HG02970 (cell line): Measurements from ENCODE around the gene MOB3B.

ENCODE experiments used
- ATAC-seq: cut with Tn5 transposase; IDR thresholded peaks from one replicate; pipeline ENCODE4 v1.9.1; 2021; ENCODE audit warnings: mild to moderate bottlenecking, moderate library complexity, moderate number of reproducible peaks; ENCODE audit not compliant: unreplicated experiment, low FRiP score

Gene MOB3B

DNA sequence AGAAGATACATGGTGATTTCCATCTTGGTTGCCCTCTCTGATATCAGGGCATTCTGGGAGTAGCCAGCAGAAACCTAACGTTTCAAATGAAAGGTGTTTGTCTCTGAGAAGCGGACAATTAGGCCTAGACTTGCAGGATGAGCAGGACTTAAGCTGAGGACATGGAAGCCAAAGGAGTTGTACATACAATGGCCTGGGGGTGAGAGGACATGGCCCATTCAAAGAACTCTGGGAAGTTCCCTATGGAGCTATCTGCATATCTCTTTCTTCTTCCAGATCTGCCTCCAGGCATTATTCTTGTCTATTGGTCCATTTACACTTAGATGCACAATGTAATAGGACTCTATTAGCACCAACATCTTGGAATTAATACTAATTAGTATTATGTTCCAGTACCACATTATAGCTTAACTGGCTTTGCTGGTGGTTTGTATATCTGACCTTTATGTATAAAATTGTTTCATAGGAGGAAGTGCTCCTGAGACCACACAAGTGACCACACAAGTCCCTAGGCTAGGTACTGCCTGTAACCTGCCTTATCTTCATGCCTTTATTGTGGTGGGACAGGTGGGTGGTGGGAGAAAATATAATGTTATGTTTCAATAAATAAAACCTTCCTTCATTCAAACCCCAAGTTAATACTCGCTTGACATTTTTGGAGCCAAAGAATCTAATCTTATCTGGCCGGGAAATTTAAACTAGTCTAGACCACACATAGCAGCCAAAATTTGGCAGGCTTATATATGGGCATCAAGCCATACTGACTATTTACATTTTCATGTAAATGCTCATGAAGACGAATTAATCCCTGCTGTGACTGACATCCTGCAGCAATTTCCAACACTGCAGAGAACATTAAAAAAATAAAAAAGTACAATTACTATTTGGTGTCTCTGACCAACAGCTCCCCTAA is 180.6 kb downstream of the MOB3B start:
- ATAC-seq, result no peak

- ATAC-seq, result no peak
These were observed 181.7 kb downstream of the MOB3B start for GRCh38 chr9:27347889-27348288.

- ATAC-seq, result no peak
These were observed 184.8 kb downstream of the MOB3B start for GRCh38 chr9:27344776-27345175.

GRCh38 chr9:27341545-27342294 is 187.9 kb downstream of the MOB3B start:
- no peak for ATAC-seq

DNA sequence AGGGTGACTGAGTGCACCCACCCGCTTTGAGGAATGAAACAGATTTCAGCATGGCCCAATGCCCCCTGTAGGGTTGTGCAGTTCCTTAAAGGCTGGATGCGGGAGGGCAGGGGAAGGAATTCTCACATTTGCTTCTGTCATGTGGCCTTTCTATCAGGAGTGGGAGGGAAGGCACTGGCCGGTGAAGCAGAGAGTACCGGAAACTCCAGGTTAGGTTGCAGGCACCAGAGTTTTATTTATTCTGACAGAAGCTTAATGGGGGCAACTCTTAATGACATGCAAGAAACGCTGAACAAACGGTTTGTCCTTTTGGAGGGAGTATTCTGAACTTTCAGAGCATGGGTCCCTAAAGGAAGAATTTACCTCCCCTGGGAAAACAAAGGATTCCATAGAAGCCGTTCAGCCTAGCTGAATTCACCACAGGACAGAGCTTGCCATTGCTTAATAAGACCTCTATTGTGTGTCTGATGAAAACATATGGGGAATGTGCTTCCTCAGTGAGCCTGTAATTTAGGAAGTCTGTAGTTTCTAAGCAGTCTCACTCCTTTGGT is 188.6 kb downstream of the MOB3B start:
- ATAC-seq, result no peak

- no peak for ATAC-seq
These were observed 189.3 kb downstream of the MOB3B start for GRCh38 chr9:27340285-27340674.

DNA sequence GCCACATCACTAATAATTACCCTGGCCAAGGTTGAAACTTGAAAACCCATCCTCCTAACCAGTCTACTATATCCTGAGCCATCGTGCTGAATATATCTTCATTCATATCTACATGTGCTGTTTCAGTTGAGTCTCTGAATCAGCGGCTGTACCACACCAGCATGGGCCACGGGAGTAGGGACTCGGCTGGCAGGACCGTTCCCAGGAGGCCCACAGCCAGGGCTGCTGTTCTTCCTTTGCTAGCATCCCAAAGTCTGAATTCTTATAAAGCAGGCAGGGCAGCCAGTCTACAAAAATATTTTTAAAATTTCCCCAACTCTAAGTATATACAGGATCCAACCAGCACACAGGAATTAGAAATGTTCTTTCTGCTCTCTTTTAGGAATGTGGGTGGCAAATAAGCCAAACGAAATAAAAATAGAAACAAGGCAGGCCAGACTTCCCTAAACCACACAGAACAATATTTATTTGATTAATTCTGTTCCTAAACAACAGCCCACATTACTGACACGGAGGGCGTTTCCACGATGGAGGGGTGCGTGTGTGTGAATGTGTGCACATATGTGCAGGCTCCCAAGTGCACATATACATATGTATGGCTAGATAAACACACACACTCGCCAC is 189.8 kb downstream of the MOB3B start:
- no peak for ATAC-seq

GRCh38 chr9:27338527-27338903 is 191.1 kb downstream of the MOB3B start:
- no peak for ATAC-seq

DNA sequence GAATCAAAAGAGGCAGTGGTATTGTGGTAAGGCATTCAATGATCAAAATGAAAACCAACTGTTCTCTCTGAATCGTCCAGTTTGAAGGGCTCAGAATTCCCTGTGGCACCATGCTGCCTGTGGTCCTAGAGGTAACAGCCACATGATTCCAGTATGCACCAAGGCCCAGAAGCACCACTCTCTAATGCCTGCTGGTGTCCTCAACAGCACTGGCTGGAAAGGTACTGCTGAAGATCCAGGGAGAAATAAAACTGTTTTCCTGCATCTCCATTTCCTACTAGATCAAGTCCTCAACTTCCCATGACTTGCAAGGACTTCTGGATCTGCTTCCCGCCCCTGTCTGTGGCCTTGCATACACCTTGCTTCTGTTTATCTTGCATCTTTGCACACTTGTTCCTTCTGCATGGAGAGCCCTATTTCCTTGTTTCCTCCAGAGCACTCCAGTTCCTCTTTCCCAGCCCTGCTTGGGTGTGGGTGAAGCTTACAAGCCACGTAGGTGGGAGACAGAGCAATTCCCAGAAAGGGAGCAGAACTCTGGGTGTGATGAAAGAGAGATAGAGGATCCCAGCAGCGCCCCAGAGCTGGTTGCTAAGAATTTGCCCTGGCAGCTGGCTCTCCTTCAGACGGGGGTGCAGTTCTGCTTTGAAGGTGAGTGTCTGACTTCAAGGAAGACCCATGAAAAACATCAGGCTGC is 191.6 kb downstream of the MOB3B start:
- no peak for ATAC-seq

- ATAC-seq, result no peak
These were observed 192.4 kb downstream of the MOB3B start for GRCh38 chr9:27337236-27337635.

DNA sequence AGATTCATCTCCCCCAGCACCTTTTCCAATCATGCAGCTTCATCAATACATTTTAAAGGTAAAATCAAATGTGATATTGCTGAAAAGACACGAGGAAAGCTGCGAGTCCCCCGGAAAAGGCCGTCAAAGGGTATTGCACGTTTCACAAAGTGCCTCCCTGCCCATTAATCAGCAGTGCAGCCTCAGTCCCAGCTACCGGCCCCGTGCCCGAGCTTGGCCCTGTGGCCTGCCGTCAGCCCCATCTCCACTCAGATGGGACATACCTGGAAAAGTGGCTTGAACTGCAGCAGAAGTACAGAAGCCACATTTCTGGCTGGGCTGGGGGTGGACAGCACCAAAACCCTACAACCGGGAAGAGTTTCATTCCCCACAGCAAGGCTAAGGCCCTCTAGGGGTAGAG is 192.8 kb downstream of the MOB3B start:
- no peak for ATAC-seq

- no peak for ATAC-seq
These were observed 193.5 kb downstream of the MOB3B start for GRCh38 chr9:27336126-27336525.

- no peak for ATAC-seq
These were observed 194.5 kb downstream of the MOB3B start for GRCh38 chr9:27335075-27335474.

GRCh38 chr9:27333241-27334052 is 196.2 kb downstream of the MOB3B start:
- no peak for ATAC-seq

DNA sequence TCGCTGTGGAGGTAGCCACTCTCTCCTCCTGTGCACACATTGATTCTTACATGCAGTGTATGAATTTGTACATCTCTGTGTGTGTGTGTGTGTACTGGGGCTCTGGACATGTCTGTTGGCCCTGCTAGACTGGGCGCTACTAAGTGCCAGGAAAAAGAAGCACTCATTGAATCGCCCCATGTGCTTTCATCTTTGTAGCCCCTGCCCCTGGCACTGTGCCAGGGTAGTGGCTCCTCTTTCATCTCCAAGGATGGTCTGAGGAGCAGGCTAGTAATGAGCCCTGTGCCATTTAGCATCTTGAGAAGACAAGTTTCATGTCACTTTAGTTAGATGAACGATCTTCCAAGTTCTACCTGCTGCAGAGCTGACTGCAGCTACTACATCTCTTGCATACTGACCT is 198.2 kb downstream of the MOB3B start:
- no peak for ATAC-seq

GRCh38 chr9:27329291-27329690 is 200.3 kb downstream of the MOB3B start:
- no peak for ATAC-seq

GRCh38 chr9:27328483-27328882 is 201.1 kb downstream of the MOB3B start:
- ATAC-seq, result no peak

DNA sequence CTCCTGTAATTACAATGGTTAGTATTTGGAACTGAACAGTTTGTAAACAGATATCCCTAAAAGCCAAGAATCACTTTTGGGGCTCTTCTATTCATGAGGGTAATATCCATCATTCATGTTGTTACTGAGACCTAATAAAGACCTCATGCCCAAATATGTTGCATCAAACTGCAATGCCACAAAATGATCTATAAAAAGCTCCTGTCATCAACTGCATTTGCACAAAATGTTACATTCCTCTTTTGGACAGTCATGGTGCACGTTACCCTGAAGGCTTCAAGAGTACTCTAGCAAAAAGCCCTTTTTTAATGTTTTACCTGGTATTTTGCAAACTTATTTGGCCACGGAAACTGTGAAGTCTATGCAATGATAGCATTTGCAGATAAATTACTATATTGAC is 218.4 kb downstream of the MOB3B start:
- no peak for ATAC-seq

DNA sequence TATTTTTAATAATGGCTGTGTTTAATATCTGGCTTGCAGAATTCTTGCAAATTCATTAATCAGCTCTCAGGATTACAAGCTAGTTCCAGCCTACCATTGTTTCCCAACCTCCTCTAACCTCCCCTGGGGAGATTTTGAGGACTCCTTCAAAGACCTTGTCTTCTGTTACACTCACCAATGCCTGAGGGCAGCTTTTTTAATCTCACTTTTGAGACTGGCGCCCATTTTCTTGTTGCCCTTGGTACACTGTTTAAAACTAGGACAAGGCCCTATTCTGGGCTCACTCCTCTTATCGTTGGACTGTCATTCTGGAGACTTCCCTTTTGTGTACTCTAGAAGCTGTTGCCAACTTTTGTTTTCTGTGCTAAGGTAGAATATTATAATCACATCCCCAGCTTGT is 219.0 kb downstream of the MOB3B start:
- ATAC-seq, result no peak
